GM18870 (cell line): ENCODE data around the gene ANXA9.

Experiments
- ATAC-seq: cut with Tn5 transposase; IDR thresholded peaks from one replicate; pipeline ENCODE4 v1.9.1; 2021; ENCODE audit warnings: moderate library complexity; ENCODE audit not compliant: unreplicated experiment

Gene ANXA9

GRCh38 chr1:151039521-151039920, 57.4 kb downstream of the ANXA9 start:
- no peak for ATAC-seq

- ATAC-seq = no peak
These were observed 61.1 kb downstream of the ANXA9 start for GRCh38 chr1:151043163-151043562.
